Activated CD4-positive, alpha-beta T cell treated with anti-CD3 and anti-CD28 coated beads, Interleukin-2, amount 10 ng/mL, durations not matched to agents 7 days and 5 days (primary cell): Measurements from ENCODE around the gene DDX31. TPM values are rescaled to one million over a fixed set of nuclear protein-coding genes. Genes with fewer than 3 reads are reported as not detected.
A peak's percentile ranks its signal among the peaks of the same experiment; 100 is the strongest.

ENCODE experiments used
- CTCF ChIA-PET: fragments of 350-600 bp; sonication (Branson Sonifier 250); formaldehyde crosslinking; loops from one replicate; lab custom pipeline; 2021; ENCODE audit warnings: antibody characterized with exemption; lab: Charles Lee
- POLR2A ChIA-PET: fragments of 350-600 bp; sonication (Branson Sonifier 250); formaldehyde crosslinking; loops from one replicate; lab custom pipeline; 2021; ENCODE audit warnings: antibody characterized with exemption; lab: Charles Lee
- DNase-seq: peaks from one replicate; pipeline ENCODE4 v3.0.0-alpha.2; 2020
- H3K27ac Mint-ChIP-seq: one replicate; pipeline ENCODE4 v1.8.0; 2021; ENCODE audit warnings: mild to moderate bottlenecking, moderate library complexity, mixed read lengths
- H3K27me3 Mint-ChIP-seq: one replicate; pipeline ENCODE4 v1.8.0; 2021; ENCODE audit warnings: mixed read lengths
- H3K36me3 Mint-ChIP-seq: one replicate; pipeline ENCODE4 v1.8.0; 2021; ENCODE audit warnings: low read depth, mixed read lengths
- H3K4me1 Mint-ChIP-seq: one replicate; pipeline ENCODE4 v1.8.0; 2021; ENCODE audit warnings: mixed read lengths
- H3K4me3 Mint-ChIP-seq: one replicate; pipeline ENCODE4 v1.8.0; 2021; ENCODE audit warnings: mild to moderate bottlenecking, moderate library complexity, mixed read lengths
- H3K9me3 Mint-ChIP-seq: one replicate; pipeline ENCODE4 v1.8.0; 2021; ENCODE audit warnings: mixed read lengths
- total RNA-seq, 2 experiments: library from RNA; stranded (reverse); gene quantifications; one replicate each; pipeline ENCODE4 v1.2.3, GENCODE V29; 2021

The DDX31 gene
- total RNA-seq, 2 experiments from 2014 or later, result 12.4 to 13.2 TPM

- Mint-ChIP-seq H3K27me3 (peaks cover 16% of the 10 kb centered on the region), H3K4me3 (no peak overlapping the region), H3K27ac (no peak overlapping the region), H3K9me3 (peaks cover 34% of the 10 kb centered on the region), H3K4me1 (no peaks in the 10 kb centered on the region), H3K36me3 (peaks cover 9% of the 10 kb centered on the region)
- no peak for DNase-seq
- CTCF ChIA-PET, result interaction anchor here (0.6 to 2.1 kb wide), 2 partner anchors 11 to 458 kb away, joined by 3 to 7 read pairs; no protein-coding TSS in a partner anchor
- POLR2A ChIA-PET, result no interaction called here
Observed at GRCh38 chr9:132699956-132700355, 30.2 kb upstream of the DDX31 start.

DNA sequence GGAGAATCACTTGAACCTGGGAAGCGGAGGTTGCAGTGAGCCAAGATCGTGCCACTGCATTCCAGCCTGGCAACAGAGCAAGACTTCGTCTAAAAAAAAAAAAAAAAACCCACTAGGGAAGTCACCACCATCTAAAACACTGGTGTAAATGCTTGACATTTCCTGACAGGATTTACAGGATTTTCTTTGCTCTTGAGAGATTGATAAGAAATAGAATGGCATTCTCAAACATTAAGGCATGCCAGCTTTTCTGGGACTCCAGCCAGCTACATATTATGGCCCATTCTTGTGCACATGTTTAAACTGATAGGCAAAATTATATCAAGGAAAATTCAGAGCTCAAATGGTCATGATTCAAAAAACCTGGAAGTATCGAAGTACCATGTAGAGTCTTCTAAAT, 29.2 kb upstream of the DDX31 start:
- Mint-ChIP-seq H3K27ac (no peak overlapping the region), H3K4me1 (peaks cover 4% of the 10 kb centered on the region), H3K27me3 (peaks cover 12% of the 10 kb centered on the region), H3K9me3 (peaks cover 43% of the 10 kb centered on the region), H3K36me3 (peaks cover 15% of the 10 kb centered on the region), H3K4me3 (no peak overlapping the region)
- POLR2A ChIA-PET, result no interaction called here
- DNase-seq, result no peak
- CTCF ChIA-PET, result interaction anchor here (2.1 kb wide), 1 partner anchor 12 kb away, joined by 7 read pairs; no protein-coding TSS in a partner anchor

DNA sequence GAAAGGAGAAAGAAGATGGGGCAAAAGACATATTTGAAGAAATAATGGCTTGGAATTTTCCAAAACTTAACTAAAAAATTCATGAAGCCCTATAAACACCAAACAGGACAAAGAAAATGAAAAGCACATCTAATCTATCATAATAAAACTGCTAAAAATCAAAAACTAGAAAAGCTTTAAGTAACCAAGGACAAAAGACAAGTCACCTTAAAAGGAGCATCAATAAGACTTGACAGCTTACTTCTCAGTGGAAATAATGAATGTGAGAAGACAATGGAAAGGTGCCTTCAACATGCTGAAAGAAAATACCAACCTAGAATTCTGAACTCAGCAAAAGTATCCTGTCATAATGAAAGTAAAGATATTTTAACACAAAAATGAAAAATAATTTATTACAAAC, 27.4 kb upstream of the DDX31 start:
- Mint-ChIP-seq H3K36me3 (peaks cover 25% of the 10 kb centered on the region), H3K4me3 (no peak overlapping the region), H3K4me1 (peaks cover 4% of the 10 kb centered on the region), H3K27ac (no peak overlapping the region), H3K27me3 (peaks cover 5% of the 10 kb centered on the region), H3K9me3 (peaks cover 48% of the 10 kb centered on the region)
- CTCF ChIA-PET, result no interaction called here
- POLR2A ChIA-PET, result no interaction called here
- DNase-seq, result no peak

- Mint-ChIP-seq H3K27me3 (peaks cover 4% of the 10 kb centered on the region), H3K4me3 (no peak overlapping the region), H3K27ac (no peak overlapping the region), H3K36me3 (peaks cover 52% of the 10 kb centered on the region), H3K9me3 (peaks cover 50% of the 10 kb centered on the region), H3K4me1 (peaks cover 4% of the 10 kb centered on the region)
- ChIA-PET POLR2A (no interaction called here), CTCF (interaction anchor here (0.6 to 0.9 kb wide), 2 partner anchors 14 to 15 kb away, joined by 3 read pairs; no protein-coding TSS in a partner anchor)
- DNase-seq, result peak; percentile 18
Observed at GRCh38 chr9:132694144-132694543, 24.4 kb upstream of the DDX31 start.

- Mint-ChIP-seq H3K36me3 (peaks cover 67% of the 10 kb centered on the region), H3K27ac (no peak overlapping the region), H3K9me3 (peaks cover 20% of the 10 kb centered on the region), H3K4me1 (peaks cover 6% of the 10 kb centered on the region), H3K4me3 (no peak overlapping the region), H3K27me3 (no peaks in the 10 kb centered on the region)
- POLR2A ChIA-PET, result no interaction called here
- CTCF ChIA-PET, result no interaction called here
- no peak for DNase-seq
Observed at GRCh38 chr9:132690696-132691095, 20.9 kb upstream of the DDX31 start.

- POLR2A ChIA-PET, result no interaction called here
- peaks cover 59% of the 10 kb centered on the region for H3K36me3 Mint-ChIP-seq
Observed at GRCh38 chr9:132683873-132684272, 14.1 kb upstream of the DDX31 start.

GRCh38 chr9:132681561-132681960, 11.8 kb upstream of the DDX31 start:
- CTCF ChIA-PET, result interaction anchor here (0.6 to 2.7 kb wide), 2 partner anchors 11 to 241 kb away, joined by 5 to 12 read pairs; partner anchors contain the start of genes DDX31 and GTF3C4
- H3K9me3 Mint-ChIP-seq, result no peaks in the 10 kb centered on the region

More at GRCh38 chr9:132683873-132684272, 14.1 kb upstream of the DDX31 start:
- H3K9me3 Mint-ChIP-seq, result no peaks in the 10 kb centered on the region
- no peak overlapping the region for H3K27ac Mint-ChIP-seq
- CTCF ChIA-PET, result no interaction called here
- DNase-seq, result no peak
- peaks cover 39% of the 10 kb centered on the region for H3K4me1 Mint-ChIP-seq
- H3K4me3 Mint-ChIP-seq, result no peak overlapping the region
- no peaks in the 10 kb centered on the region for H3K27me3 Mint-ChIP-seq

GRCh38 chr9:132679946-132680625, 10.3 kb upstream of the DDX31 start:
- Mint-ChIP-seq H3K36me3 (peaks cover 53% of the 10 kb centered on the region), H3K27ac (no peak overlapping the region), H3K4me1 (peaks cover 53% of the 10 kb centered on the region), H3K9me3 (no peaks in the 10 kb centered on the region), H3K27me3 (no peaks in the 10 kb centered on the region), H3K4me3 (no peak overlapping the region)
- ChIA-PET POLR2A (no interaction called here), CTCF (interaction anchor here (0.6 to 2.7 kb wide), 2 partner anchors 10 to 119 kb away, joined by 3 to 12 read pairs; partner anchors contain the start of genes DDX31 and GTF3C4)
- DNase-seq, result no peak

More at GRCh38 chr9:132681561-132681960, 11.8 kb upstream of the DDX31 start:
- H3K27ac Mint-ChIP-seq, result no peak overlapping the region
- peaks cover 49% of the 10 kb centered on the region for H3K4me1 Mint-ChIP-seq
- no peak for DNase-seq
- POLR2A ChIA-PET, result no interaction called here
- peaks cover 63% of the 10 kb centered on the region for H3K36me3 Mint-ChIP-seq
- H3K27me3 Mint-ChIP-seq, result no peaks in the 10 kb centered on the region
- no peak overlapping the region for H3K4me3 Mint-ChIP-seq

GRCh38 chr9:132677976-132678375, 8.2 kb upstream of the DDX31 start:
- peaks cover 46% of the 10 kb centered on the region for H3K36me3 Mint-ChIP-seq
- DNase-seq, result no peak
- ChIA-PET POLR2A (no interaction called here), CTCF (interaction anchor here (0.6 kb wide), 1 partner anchor 175 kb away, joined by 3 read pairs; no protein-coding TSS in a partner anchor)
- H3K4me3 Mint-ChIP-seq, result no peak overlapping the region
- H3K9me3 Mint-ChIP-seq, result no peaks in the 10 kb centered on the region
- H3K27ac Mint-ChIP-seq, result no peak overlapping the region
- H3K27me3 Mint-ChIP-seq, result no peaks in the 10 kb centered on the region
- peaks cover 59% of the 10 kb centered on the region for H3K4me1 Mint-ChIP-seq

- Mint-ChIP-seq H3K27me3 (no peaks in the 10 kb centered on the region), H3K9me3 (no peaks in the 10 kb centered on the region), H3K27ac (no peak overlapping the region), H3K4me3 (no peak overlapping the region), H3K36me3 (peaks cover 40% of the 10 kb centered on the region), H3K4me1 (peaks cover 54% of the 10 kb centered on the region)
- no peak for DNase-seq
- CTCF ChIA-PET, result interaction anchor here (1.5 to 1.8 kb wide), 2 partner anchors 23 to 264 kb away, joined by 3 read pairs; partner anchors contain the start of gene CFAP77
- POLR2A ChIA-PET, result no interaction called here
Observed at GRCh38 chr9:132674485-132674884, 4.7 kb upstream of the DDX31 start.

- Mint-ChIP-seq H3K9me3 (no peaks in the 10 kb centered on the region), H3K27me3 (no peaks in the 10 kb centered on the region), H3K4me1 (peaks cover 47% of the 10 kb centered on the region), H3K4me3 (no peak overlapping the region), H3K27ac (no peak overlapping the region), H3K36me3 (peaks cover 29% of the 10 kb centered on the region)
- ChIA-PET POLR2A (no interaction called here), CTCF (interaction anchor here (1.5 to 1.8 kb wide), 2 partner anchors 22 to 263 kb away, joined by 3 read pairs; partner anchors contain the start of gene CFAP77)
- DNase-seq, result peak; percentile 24
Observed at GRCh38 chr9:132673355-132673754, 3.6 kb upstream of the DDX31 start.

- ChIA-PET POLR2A (no interaction called here), CTCF (no interaction called here)
- no peaks in the 10 kb centered on the region for H3K27me3 Mint-ChIP-seq
- peak overlapping the region; percentile 16 for H3K27ac Mint-ChIP-seq
- H3K4me3 Mint-ChIP-seq, result peak overlapping the region; percentile 88
- H3K4me1 Mint-ChIP-seq, result peaks cover 52% of the 10 kb centered on the region
- peaks cover 22% of the 10 kb centered on the region for H3K36me3 Mint-ChIP-seq
- DNase-seq, result no peak
- H3K9me3 Mint-ChIP-seq, result no peaks in the 10 kb centered on the region
Observed at GRCh38 chr9:132672413-132672690, 2.6 kb upstream of the DDX31 start.

GRCh38 chr9:132671620-132672412, 2.0 kb upstream of the DDX31 start:
- Mint-ChIP-seq H3K27me3 (no peaks in the 10 kb centered on the region), H3K4me1 (peaks cover 49% of the 10 kb centered on the region), H3K36me3 (peaks cover 19% of the 10 kb centered on the region), H3K9me3 (no peaks in the 10 kb centered on the region), H3K27ac (peak overlapping the region; percentile 92), H3K4me3 (peak overlapping the region; percentile 88)
- CTCF ChIA-PET, result interaction anchor here (0.5 kb wide), 1 partner anchor 126 kb away, joined by 3 read pairs; no protein-coding TSS in a partner anchor
- POLR2A ChIA-PET, result no interaction called here
- DNase-seq, result no peak
